Stimulated activated CD8-positive, alpha-beta memory T cell treated with anti-CD3 and anti-CD28 coated beads, Interleukin-2, amount 100 ng/mL, for 48 hours (primary cell): ENCODE results near the gene TADA2B.
A peak's percentile ranks its signal among the peaks of the same experiment; 100 is the strongest.

Experiments
- DNase-seq, 2 donors: peaks; one replicate each; pipeline ENCODE4 v3.0.0-alpha.2; 2020; ENCODE audit warnings: low read depth in 2 of 2

The TADA2B gene

DNA sequence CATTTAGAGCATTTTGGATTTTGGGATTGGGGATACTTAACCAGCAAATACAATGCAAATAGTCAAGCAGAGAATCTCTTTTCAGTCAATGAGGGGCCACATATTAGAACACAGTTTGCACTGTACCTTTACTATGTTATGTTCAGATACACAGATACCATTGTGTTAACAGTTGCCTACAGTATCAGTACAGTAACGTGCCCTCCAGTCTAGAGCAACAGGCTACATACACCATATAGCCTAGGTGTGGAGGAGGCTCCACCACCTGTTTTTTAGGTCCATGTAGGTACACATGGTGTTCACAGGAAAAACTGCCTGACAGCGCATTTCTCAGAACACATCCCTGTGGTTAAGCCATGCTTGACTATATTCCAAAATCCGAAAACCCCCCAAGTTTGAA, 15.6 kb downstream of the TADA2B start:
- no peak for DNase-seq

DNA sequence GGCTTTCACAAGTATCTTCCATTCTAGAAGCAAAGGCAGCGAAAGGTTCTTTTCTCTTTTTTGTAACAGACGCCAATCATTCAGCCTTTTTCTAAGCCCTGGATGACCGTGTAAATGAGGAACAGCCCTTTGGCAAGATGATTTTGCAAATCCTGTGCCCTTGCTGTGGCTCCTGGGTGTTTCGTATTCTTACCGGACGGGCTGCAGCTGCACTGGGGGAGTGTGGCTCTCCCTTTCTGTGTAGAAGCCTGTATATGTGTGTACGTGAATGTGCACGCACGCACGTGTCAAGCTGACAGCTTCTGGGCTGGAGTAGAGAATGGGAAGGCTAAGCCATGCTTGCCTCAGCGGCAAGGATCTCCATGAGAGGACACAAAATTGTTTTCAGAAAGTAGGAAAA, 16.5 kb downstream of the TADA2B start:
- no peak for DNase-seq

DNA sequence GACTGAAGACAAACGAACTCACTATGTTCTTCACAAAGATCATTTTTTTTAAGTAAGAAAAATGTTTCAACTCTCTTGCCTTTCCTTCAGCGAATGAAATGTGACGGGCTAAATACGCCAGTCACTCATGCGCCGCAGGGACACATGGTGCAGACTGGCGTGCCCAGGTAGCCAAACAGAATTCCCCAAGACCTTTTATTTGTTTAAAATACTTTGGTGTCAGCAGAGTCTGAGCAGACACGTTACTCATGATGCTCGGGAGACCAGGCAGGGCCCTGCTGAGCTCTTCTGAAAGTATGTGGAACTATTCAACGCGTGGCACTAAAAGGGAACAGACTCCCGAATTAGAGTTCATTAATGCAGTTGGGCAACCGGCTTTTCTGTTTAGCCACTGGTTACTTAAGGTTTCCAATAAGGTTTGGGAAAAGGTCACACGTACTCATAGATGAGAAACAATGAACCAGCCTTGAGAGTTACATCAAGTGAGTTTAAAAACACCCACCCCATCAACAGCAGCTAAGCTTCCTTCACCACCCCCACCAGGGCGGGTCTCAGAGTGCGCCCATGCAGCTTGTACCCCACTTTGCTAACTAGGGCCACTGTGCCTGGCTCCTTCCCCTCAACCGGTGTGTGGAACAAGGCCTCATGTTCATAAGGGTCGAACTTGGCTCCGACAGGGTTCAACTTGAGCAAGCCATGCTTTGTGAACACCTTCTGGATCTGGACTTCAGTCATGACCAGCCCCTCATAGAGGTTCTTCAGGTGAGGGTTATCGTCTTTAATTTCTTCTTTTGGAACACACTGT, 17.4 kb downstream of the TADA2B start:
- DNase-seq: no peak

DNA sequence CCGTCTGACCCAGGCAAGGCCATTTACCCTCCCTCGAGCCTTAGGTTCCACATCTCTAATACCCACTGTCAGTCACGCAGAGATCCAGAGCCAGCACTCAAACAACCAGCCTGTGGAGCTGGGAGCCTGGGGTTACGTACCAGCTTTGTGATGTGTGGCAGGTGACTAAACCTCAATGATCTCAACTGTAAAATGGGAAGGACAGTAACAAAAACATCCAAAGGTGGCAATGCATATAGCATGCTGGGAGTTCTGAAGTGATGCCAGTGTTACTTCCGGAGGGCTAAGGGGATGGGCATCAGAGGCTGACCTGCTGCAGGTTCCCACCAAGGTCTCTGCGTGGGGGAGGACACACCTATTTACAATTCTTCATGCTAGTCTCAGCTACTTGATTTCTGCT, 18.6 kb downstream of the TADA2B start:
- no peak for DNase-seq

DNA sequence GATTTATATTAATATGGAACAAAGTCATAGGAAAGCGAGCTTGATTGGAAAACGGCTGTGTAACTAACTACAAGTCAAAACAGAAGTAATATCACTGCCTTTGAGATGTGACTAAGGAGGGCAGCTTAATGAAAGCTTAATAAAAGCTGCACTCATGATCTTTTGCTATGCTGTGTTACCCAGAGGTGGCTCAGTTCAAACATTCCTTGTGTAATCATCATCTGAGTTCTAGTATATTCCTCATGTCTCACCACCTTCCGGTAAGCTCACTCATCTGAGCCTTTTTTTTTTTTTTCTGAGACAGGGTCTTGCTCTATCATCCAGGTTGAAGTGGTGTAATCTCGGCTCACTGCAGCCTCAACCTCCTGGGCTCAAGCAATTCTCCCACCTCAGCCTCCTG, 19.6 kb downstream of the TADA2B start:
- DNase-seq: no peak

DNA sequence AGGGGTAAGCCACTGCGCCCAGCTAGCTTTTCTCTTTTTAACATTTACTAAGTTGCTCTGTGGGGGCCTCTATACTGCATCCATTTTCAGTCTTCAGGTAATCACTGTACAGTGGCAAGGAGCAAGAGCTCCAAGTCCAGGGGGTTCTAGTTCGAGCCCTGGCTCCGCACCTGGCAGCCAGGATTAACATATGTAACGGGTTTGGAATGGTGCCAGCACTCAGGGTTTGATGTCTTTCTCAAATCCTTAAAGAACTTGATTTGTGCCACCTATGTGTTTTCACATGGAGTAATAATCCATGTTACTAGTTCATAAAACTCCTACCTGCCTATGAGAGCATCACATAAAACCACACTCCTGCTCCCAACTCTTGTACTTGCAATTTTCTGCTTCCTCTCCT, 20.2 kb downstream of the TADA2B start:
- no peak for DNase-seq

DNA sequence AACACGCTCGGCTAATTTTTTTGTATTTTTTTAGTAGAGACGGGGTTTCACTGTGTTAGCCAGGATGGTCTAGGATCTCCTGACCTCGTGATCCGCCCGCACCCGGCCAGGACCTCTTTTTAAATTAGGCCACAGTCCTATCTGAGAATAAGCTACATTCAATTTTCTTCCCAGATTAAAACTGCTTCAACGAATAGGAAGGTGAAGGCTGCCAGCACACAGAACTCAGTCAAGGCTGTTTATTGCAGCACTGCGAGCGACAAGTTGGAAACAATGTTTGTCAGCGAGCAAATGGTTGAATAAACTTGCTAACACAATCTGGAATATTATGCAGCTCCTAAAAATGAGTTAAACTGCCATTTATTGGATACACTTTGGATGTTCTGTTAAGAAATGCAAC, 22.8 kb downstream of the TADA2B start:
- DNase-seq: no peak

DNA sequence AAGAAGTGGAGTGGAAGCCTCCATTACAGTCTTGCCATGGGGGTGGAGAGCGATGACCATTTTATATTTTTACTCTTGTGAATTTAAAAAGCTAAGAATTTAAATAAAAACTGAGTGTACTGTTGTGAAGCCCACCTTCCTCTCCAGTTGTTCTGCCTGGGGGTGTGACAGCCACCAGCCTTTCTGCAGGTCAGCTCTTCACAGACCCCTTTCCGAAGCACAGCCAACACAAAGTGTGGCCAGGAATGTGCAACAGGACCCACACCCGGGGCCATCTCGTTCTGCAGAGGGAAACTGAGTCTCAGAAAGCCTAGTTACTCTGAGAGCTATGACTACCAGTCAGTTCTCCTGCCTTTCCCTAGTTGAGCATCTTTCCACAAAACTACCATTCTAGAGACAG, 23.3 kb downstream of the TADA2B start:
- DNase-seq: no peak

GRCh38 chr4:7067126-7067451, 23.9 kb downstream of the TADA2B start:
- no peak for DNase-seq

- peak; percentile 100 for DNase-seq
Measured at GRCh38 chr4:7067452-7068278, 24.5 kb downstream of the TADA2B start, which contains the start of gene GRPEL1. Gene GRPEL1 (minus strand): TSS chr4:7068064. CDS start chr4:7068032, 32 bp downstream.

- DNase-seq: no peak
Measured at GRCh38 chr4:7068279-7068842, 25.2 kb downstream of the TADA2B start.

DNA sequence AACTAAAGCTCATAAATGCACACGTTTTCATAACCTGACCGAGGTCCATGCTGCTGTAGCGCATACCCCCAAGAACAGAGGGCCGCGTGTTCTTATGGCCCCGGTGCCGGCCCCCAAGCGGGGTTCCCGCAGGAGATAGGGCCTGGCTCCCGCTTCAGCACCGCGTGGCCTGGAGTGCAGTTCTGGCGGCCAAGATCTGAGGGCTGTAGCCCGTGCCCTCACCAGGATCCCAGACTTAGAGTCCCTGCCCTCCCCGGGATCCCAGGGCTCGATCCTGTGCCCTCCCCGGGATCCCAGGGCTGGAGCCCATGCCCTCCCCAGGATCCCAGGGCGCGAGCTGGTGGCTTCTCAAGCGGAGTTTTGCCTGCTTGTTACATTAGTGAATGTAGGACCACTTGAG, 25.7 kb downstream of the TADA2B start:
- no peak for DNase-seq

DNA sequence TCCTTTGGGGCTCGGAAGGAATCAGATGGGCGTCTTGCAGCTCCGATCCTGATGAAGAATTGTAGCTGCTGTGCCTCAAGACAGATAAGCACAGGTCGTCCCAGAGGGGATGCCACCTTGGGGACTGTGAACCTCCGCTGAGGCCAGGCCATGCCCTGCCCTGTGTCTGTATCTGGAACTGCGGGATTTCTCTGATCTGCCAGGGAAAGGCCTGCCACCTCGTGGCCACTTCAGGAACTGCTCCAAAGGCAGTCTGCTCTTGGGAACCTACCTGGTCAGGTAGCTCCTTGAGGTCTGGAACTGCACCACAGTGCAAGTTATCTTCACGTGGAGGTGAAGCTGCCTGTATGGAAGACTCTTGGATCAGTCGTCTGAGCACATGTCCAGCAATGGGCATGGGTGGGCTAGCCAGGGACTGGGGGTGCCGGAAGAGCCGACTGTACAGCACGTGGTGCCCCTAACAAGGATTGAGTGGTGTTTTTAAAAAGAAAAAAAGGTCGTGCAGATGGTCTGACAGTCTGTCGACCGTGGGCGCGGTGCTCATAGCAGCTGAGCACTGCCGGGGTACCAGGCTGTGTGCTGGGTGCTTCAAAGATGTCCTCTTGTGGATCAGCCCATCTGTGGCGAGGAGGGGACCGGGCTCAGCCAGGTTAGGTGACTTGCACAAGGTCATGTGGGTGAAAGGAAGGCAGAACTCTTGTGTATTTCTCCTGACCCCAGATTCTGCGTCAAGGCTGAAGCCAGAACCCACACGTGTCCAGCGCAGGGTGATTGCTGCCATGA, 27.7 kb downstream of the TADA2B start:
- DNase-seq: peak; percentile 70 to 82

DNA sequence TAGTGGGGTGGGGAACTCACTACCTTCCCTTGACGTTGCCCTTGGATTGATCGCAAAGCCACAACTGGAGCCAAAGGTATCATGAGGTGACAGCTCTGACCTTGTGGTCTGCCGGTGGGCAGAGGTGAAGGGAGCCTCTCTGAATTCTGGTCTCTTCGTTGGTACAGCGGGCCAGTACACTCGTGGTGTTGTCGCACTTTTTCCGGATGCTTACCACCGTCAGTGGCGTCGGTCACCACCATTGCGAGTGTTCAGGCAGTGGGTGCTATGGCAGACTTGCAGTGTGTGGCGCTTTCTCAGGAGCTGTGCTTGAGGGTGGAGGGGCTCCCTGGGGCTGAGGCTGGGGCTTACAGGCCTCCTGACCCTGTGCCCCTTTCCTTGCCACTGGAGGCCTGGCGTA, 29.9 kb downstream of the TADA2B start:
- no peak for DNase-seq

GRCh38 chr4:7073526-7074390, 30.6 kb downstream of the TADA2B start:
- no peak for DNase-seq

- no peak for DNase-seq
Measured at GRCh38 chr4:7074426-7074825, 31.3 kb downstream of the TADA2B start.

DNA sequence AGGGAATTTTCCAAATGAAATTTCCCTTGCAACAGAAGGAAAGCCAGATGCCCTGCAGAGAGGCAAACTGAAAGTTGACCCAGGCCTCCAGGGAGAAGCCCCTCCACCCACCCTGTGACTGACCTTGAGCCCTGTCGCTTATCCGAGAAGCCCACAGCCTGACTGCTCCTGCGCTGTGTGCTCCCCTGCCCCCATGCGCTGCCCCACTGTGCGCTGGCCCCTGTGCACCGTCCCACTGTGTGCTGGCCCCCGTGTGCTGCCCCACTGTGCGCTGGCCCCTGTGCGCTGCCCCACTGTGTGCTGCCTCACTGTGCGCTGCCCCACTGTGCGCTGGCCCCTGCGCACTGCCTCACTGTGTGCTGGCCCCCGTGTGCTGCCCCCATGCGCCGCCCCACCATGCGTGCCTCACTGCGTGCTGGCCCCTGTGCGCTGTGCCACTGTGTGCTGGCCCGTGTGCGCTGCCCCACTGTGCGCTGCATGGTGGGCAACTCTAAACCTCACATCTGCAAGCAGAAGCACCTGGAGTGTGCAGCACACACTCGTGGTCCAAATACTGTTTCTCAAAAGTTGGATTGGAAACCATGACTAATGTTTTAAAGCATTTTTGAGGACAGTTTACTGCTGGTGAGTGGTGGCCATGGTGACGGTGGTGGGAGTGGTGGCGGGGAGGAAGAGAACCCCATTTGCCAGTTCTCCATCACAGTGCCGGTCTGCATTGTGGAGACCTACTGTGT, 33.0 kb downstream of the TADA2B start:
- no peak for DNase-seq

DNA sequence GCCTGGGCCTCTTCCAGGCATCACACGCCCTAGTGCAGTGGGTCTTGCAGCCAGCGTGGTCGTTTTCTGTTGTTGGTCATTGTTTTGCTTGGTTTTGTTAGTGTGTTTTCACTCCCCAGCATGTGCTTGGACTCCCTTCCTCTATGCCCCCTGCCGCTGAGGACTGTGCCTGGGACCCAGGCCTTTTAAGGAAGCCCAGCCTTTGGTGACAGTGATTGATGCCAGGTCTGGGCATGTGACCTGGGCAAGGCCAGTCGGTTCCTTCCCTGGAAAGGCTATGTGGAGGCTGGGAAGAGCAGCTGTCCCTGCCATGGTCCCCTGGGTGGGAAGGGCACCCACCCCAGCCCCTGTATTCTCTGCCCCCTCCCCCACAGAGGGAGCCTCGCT, 33.5 kb downstream of the TADA2B start:
- no peak for DNase-seq

DNA sequence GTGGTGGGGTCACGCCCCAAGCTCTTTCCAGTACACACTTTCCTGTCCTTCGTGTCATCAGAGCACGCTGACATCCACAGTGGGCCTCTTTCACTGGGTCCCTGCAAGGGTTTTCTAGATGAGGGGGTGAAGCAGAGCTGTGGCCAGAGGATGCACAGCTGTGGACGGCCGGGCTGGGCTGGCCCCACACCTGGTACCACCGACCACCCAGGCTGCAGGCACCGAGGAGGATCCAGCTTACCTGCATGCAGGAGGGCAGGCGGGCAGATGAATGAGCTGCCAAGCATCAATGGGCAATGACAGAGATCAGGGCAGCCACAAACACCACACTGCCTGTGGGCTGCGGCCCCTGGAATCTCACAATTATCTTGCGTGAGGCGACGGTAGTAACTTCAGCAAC, 34.2 kb downstream of the TADA2B start:
- DNase-seq: no peak

- DNase-seq: no peak
Measured at GRCh38 chr4:7078025-7078424, 34.9 kb downstream of the TADA2B start.
